ENCODE measurements around the gene MPP3.

DNA sequence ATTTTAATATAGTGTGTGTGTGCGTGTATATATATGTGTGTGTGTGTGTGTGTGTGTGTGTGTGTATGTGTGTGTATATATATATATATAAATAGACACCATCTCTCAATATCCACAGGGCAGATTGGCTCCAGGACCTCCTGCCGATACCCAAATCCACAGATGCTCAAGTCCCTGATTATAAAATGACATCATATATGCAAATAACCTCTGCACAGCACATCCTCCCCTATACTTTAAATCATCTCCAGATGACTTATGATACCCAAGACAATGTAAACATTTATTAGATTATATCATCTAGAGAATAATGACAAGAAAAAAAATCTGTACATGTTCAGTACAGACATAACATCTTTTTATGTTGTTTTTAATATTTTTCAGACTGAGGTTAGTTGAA is 62.0 kb downstream of the MPP3 start:
- TF ChIP-seq CTCF (conservative IDR thresholded peaks at IDR 0.05; ENCODE audit: low read depth, low read length) = no peak
- TF ChIP-seq POLR2A (IDR thresholded peaks at IDR 0.05; ENCODE audit: low read depth, low read length) = no peak
- no peak for TF ChIP-seq BHLHE40 (IDR thresholded peaks at IDR 0.05; ENCODE audit: low read depth, low read length)
- TF ChIP-seq CEBPB (IDR thresholded peaks at IDR 0.05; ENCODE audit: low read depth, low read length) = no peak
